Left forelimb (tissue), 1 donor: ENCODE data around the gene PRSS37.
"Not testable (repeated sequence)": the region's sequence is repeated elsewhere in the genome, so short reads cannot be mapped to it uniquely, and the experiment has no call there.

Experiments used
- DNase-seq: peaks from one replicate; pipeline ENCODE4 v3.0.0-alpha.2; 2018; ENCODE audit warnings: low spot score

Gene PRSS37, protein sequence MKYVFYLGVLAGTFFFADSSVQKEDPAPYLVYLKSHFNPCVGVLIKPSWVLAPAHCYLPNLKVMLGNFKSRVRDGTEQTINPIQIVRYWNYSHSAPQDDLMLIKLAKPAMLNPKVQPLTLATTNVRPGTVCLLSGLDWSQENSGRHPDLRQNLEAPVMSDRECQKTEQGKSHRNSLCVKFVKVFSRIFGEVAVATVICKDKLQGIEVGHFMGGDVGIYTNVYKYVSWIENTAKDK

GRCh38 chr7:141841385-141841784 lies at the start of gene PRSS37:
Gene PRSS37, minus strand, starts transcription at chr7:141841485. Its CDS starts 436 bp downstream, at chr7:141841049.
- DNase-seq: no peak

- no peak for DNase-seq
These were observed 48.0 kb upstream of the PRSS37 start for GRCh38 chr7:141889321-141889720.

GRCh38 chr7:141884539-141885225 lies 43.4 kb upstream of the PRSS37 start:
- no peak for DNase-seq

- no peak for DNase-seq
These were observed 39.7 kb upstream of the PRSS37 start for GRCh38 chr7:141880960-141881359.

GRCh38 chr7:141877365-141877764 lies 36.1 kb upstream of the PRSS37 start:
- DNase-seq: no peak

DNA sequence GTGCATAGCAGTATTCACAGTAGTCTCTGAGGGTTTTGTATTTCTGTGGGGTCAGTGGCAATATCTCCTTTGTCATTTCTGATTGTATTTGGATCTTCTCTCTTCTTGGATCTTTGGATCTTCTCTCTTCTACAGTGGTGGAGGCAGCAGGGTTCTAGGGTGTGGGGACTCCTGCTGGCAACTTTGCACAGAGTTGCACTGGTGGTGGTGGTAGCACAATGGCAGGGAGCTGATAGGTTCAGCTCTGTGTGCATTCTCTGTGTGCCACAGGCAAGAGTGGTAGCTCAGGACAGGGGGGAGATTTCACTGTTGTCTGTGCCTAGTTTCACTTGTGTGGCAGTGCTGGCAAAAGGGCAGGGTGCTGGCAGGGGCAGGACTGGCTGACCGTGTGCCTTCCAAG lies 35.1 kb upstream of the PRSS37 start:
- no peak for DNase-seq

GRCh38 chr7:141875453-141875852 lies 34.2 kb upstream of the PRSS37 start:
- no peak for DNase-seq

DNA sequence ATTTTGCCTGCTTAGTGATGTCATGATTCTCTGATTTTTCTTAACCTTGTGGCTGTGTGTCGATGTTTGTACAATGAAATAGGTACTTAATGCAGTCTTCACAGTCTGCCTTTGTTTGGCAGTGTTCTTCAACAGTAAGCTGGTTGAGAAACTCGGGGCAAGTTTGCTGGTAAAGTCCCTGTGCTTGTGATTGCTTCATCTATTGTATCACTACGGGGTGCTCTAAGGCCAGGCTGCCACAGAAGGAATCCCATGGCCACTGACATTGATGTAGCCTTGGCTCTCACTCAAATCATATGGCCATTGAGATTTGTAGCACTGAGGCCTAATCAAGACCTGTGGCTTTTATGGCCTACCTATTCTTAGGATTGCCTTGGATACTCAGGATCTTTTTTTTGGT lies 33.5 kb upstream of the PRSS37 start:
- DNase-seq: no peak

GRCh38 chr7:141872931-141873330 lies 31.6 kb upstream of the PRSS37 start:
- DNase-seq: no peak

DNA sequence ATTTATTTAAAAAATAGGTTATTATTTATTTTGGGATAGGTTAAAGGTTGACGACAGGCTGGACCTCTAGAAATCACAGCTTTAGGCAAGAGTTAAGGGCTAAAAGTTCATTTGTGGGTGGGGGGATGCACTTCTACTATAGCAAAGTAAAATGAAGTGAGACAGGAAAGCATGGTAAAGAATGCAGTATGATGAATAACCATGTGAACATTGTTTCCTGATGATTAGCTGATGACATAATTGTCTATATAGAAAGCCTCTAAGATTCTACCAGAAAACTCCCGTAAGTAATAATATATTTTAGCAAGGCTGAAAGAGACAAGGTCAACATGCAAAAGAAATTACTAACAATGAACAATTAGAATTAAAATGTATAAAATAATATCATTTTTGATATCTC lies 25.7 kb upstream of the PRSS37 start:
- DNase-seq: no peak

GRCh38 chr7:141864765-141865447 lies 23.6 kb upstream of the PRSS37 start:
- DNase-seq: no peak

DNA sequence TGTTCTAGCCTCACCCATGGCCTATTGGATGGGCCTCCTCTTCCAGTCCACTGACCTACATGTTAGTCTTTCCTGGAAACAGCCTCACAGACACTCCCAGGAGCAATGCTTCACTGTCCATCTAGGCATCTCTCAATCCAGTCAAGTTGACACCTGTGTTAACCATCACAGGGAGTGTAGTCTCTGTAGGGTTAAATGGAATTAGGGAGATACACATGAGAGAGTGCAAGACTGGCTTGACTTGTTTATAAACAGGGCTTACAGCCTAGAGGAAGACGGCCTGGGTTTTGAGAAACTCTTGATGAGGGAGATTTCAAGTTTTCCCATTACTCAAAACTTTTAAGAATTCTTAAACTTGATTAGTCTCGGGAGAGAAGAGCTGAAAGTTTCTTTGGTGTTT lies 18.9 kb upstream of the PRSS37 start:
- no peak for DNase-seq

DNA sequence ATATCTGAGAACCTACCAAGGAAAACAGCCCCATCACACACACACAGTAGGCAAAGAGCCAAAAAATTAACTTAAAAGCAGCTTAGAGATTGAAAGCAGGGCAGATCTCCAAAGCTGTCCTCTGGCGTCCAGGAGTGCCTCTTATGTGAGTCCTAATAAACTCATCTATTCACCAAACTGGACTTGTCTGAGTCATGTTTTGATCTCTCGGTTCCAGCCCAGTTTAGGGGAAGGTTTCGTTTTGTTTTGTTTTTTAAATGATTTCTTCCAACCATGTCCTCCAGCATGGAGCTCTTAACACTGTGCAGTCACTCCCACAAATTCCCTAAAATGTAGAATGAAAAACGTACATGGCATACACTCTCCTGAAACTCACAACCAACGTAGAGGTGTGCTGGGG lies 6.7 kb upstream of the PRSS37 start:
- no peak for DNase-seq

DNA sequence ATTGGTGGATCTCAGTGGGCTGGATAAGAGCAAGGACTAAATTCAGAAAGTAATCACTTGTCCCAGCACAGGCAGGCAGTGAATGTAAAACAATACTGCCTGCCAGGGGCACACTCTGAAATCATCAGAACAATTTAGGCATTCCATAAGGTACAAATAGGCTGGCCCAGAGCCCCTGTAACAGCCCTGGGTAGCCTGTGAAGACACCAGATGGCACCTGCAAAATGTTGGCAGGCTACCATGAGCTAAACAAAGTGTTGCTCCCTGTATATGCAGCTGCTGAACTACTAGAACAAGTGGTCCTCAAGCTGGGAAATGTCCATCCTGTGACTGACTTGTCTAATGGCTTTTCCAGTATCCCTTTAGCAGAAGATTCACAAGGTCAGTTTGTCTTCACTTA lies 3.0 kb upstream of the PRSS37 start:
- DNase-seq: no peak

GRCh38 chr7:141842904-141843303 lies 1.6 kb upstream of the PRSS37 start:
- no peak for DNase-seq

- no peak for DNase-seq
These were observed 577 bp downstream of the PRSS37 start for GRCh38 chr7:141840708-141841107.

DNA sequence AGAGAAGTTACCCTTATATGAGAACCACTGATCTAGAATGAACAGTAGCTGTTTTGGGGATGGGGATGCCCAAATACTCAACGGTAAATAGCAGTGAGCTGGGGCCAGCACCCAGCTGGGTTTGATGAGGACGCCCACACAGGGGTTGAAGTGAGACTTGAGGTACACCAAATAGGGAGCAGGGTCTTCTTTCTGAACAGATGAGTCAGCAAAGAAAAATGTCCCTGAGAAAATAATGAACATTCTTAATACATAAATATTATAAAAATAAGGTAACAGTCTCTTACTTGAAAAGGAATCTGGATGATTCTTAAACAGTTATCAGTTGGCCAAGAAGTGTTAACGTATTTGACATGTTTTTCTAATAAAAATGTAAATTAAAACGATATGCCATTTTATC lies 2.0 kb downstream of the PRSS37 start:
- no peak for DNase-seq

DNA sequence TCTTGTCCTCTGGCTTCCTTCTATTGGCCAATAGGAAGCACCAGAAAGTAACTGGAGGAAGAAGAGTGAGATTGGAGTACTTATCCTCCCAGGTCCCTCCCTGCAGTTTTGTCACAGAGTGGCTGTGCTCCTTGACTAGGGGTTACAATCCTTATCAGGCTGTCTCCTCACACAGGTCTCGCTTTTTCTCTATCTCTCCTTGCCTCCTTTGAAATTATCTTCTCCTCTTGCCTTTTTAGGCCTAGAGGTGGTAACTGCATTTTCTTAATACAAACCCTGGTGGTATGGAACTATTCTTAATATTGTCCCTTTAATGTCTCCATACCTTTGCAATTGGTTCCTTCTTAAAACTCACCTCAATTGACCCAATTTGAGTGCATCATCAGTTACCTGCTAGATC lies 2.7 kb downstream of the PRSS37 start:
- no peak for DNase-seq

DNA sequence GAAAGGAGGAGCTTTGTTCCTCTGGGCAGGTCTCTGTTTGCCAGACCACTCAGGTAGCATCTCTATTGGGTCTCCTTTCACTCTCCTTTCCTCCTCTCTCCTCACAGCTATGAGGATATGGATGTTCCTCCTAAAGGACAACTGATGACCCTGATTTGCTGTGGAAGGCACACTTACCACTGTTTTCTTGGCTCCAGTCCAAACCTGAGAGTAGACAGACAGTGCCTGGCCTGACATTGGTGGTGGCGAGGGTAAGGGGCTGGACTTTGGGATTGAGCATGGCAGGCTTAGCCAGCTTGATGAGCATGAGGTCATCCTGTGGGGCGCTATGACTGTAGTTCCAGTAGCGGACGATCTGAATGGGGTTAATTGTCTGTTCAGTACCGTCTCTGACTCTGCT lies 3.6 kb downstream of the PRSS37 start:
- no peak for DNase-seq

GRCh38 chr7:141822432-141822831 lies 18.9 kb downstream of the PRSS37 start:
- not testable (repeated sequence) for DNase-seq

- DNase-seq: no peak
These were observed 21.2 kb downstream of the PRSS37 start for GRCh38 chr7:141820067-141820466.

DNA sequence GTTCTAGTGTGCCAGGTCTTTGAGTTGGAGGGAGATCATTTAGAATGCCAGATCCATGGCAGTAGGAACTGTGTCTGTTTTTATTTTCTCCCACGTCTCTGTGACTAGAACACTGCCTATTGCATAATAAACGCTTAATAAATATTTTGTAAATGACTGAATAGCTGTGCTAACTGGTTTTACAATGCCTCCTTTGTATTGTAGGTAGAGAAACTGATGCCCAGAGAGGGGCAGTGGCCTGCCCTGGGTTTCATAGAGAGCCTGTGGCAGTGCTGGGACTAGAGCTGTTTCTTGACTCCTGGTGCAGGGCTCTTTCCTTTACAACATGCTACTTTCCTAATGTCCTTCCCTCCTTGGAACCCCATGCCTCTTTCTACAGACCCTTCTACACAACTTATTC lies 48.8 kb downstream of the PRSS37 start:
- DNase-seq: no peak

DNA sequence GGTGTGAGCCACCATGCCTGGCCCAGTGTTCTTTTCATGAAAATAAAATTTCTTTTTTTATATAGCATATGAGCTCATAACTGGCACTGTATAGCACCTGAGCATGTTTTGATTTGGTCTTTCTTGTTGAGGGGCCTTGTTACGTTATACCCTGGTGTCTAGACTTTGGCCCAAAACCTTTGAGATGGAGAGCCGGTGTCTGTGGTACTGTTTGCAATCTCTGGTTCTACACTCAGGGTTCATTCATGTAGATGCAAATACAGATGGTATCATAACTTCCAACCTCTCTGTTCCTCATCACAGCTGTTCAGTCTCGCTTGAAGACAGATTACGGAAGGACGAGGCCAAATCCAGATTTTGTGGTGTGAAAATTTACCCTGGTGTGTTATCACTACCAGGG lies 51.4 kb downstream of the PRSS37 start, which contains the start of gene TAS2R5:
Gene TAS2R5 (plus strand): TSS at position 301 of the 400 bp plus-strand sequence. CDS start 145 bp downstream, outside the sequence.
- no peak for DNase-seq
